Measurements from ENCODE around the gene CRIP2.

CRIP2 gene

DNA sequence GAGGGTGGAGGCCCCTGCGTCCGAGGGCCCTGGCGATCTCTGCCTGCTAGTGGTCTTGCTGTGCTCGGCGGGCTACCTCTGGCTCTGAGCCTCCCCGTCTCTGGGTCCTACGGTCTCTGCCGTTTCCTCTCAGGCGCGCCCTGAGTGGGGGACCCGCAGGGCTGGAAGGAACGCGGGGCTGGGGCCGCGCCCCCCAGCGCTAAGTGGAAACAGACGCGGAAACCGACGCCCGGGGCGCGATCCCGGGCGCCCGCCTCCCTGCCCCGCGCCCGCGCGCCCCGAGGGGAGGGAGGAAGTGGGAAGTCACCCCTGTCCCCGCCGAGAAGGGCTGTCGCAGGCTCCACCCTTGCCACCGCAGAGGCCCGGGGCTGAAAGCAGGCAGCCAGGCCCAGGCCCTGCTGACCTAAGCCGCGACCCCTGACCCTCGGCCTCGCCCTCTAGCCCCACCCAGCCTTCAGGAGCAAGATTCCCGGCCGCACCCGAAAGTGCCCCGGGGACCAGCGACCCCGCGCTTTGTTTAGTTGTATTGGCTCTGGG lies 12.9 kb downstream of the CRIP2 start:
- Histone ChIP-seq H3K4me2 (ENCODE audit: low read length) (peak overlapping the region; percentile 82), H2AFZ (ENCODE audit: low read length) (no peak overlapping the region), H3K27me3 (ENCODE audit: insufficient read depth, low read length) (peaks cover 19% of the 10 kb centered on the region), H3F3A (ENCODE audit: insufficient read depth, low read length) (no peaks in the 10 kb centered on the region), H3K9me3 (ENCODE audit: low read length) (no peaks in the 10 kb centered on the region), H4K20me1 (ENCODE audit: insufficient read depth, low read length) (no peaks in the 10 kb centered on the region), H3K9me2 (ENCODE audit: low read depth, low read length) (no peaks in the 10 kb centered on the region), H3K9ac (ENCODE audit: low read length) (peak overlapping the region; percentile 61), H3K79me2 (ENCODE audit: insufficient read depth, low read length) (no peaks in the 10 kb centered on the region), H3K36me3 (ENCODE audit: insufficient read depth, low read length) (no peaks in the 10 kb centered on the region), H3K27ac (ENCODE audit: low read depth, low read length, poor library complexity, severe bottlenecking) (no peak overlapping the region), H3K4me1 (ENCODE audit: insufficient read depth, low read length, severe bottlenecking) (peaks cover 41% of the 10 kb centered on the region), H3K4me3 (ENCODE audit: low read depth, low read length, poor library complexity, severe bottlenecking) (peak overlapping the region; percentile 59)
- TF ChIP-seq, protein P1, sequence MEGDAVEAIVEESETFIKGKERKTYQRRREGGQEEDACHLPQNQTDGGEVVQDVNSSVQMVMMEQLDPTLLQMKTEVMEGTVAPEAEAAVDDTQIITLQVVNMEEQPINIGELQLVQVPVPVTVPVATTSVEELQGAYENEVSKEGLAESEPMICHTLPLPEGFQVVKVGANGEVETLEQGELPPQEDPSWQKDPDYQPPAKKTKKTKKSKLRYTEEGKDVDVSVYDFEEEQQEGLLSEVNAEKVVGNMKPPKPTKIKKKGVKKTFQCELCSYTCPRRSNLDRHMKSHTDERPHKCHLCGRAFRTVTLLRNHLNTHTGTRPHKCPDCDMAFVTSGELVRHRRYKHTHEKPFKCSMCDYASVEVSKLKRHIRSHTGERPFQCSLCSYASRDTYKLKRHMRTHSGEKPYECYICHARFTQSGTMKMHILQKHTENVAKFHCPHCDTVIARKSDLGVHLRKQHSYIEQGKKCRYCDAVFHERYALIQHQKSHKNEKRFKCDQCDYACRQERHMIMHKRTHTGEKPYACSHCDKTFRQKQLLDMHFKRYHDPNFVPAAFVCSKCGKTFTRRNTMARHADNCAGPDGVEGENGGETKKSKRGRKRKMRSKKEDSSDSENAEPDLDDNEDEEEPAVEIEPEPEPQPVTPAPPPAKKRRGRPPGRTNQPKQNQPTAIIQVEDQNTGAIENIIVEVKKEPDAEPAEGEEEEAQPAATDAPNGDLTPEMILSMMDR (IDR thresholded peaks at IDR 0.05; ENCODE audit: low read length), result no peak
- no peak for TF ChIP-seq EZH2 (IDR thresholded peaks at IDR 0.05; ENCODE audit: borderline replicate concordance, low read length)

GRCh38 chr14:105487986-105488777 lies 13.6 kb downstream of the CRIP2 start:
- no peaks in the 10 kb centered on the region for H3F3A ChIP-seq (ENCODE audit: insufficient read depth, low read length)
- peaks cover 15% of the 10 kb centered on the region for H3K27me3 ChIP-seq (ENCODE audit: insufficient read depth, low read length)
- no peaks in the 10 kb centered on the region for H3K36me3 ChIP-seq (ENCODE audit: insufficient read depth, low read length)
- no peaks in the 10 kb centered on the region for H3K9me2 ChIP-seq (ENCODE audit: low read depth, low read length)
- H3K4me2 ChIP-seq (ENCODE audit: low read length), result peak overlapping the region; percentile 82
- H2AFZ ChIP-seq (ENCODE audit: low read length), result no peak overlapping the region
- H4K20me1 ChIP-seq (ENCODE audit: insufficient read depth, low read length), result no peaks in the 10 kb centered on the region
- TF ChIP-seq, protein P1 (IDR thresholded peaks at IDR 0.05; ENCODE audit: low read length), result no peak
- TF ChIP-seq EZH2 (IDR thresholded peaks at IDR 0.05; ENCODE audit: borderline replicate concordance, low read length), result no peak
- peak overlapping the region; percentile 61 for H3K9ac ChIP-seq (ENCODE audit: low read length)
- peak overlapping the region; percentile 59 for H3K4me3 ChIP-seq (ENCODE audit: low read depth, low read length, poor library complexity, severe bottlenecking)
- H3K79me2 ChIP-seq (ENCODE audit: insufficient read depth, low read length), result no peaks in the 10 kb centered on the region
- no peaks in the 10 kb centered on the region for H3K9me3 ChIP-seq (ENCODE audit: low read length)
- peaks cover 40% of the 10 kb centered on the region for H3K4me1 ChIP-seq (ENCODE audit: insufficient read depth, low read length, severe bottlenecking)
- no peak overlapping the region for H3K27ac ChIP-seq (ENCODE audit: low read depth, low read length, poor library complexity, severe bottlenecking)

DNA sequence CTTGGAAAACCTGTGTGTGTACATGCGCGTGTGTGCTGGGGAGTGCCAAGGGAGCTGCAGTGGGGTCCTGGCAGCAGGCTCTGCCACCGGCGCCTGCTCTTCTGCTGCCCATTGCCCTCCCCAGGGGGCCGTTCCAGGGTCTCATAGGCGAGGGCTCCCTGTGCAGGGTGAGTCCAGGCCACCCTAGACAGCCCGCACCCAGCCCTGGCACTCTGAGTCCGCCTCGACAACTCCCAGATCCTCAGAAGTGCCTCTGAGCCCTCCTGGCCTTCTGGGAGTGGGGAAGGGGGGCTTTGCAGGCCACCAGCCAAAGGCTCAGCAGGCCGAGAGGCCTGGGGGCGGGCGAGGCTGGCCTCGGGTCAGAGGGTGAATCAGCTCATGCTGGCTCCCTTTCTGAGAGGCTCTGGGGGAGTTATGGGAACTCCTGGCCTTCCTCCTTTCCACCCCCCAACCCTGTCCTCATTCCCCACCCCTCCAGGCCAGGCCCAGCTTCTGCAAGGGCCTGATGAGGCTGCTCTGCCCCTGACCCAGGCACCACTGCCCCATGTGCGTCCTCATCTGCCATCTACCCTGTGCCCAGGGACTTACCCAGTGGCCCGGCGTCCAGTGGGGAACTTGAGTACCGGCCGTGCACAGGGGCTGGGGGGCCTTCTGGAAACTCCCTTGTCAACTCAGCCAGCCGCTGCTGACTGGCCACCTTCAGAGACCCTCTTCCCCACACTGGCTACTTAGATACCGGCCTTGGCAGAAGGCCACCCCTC lies 14.3 kb downstream of the CRIP2 start:
- Histone ChIP-seq H2AFZ (ENCODE audit: low read length) (no peak overlapping the region), H3K9me2 (ENCODE audit: low read depth, low read length) (no peaks in the 10 kb centered on the region), H3K9ac (ENCODE audit: low read length) (peak overlapping the region; percentile 77; the same call in 1 of the 2 replicates), H3K27me3 (ENCODE audit: insufficient read depth, low read length) (peaks cover 14% of the 10 kb centered on the region), H3K4me3 (ENCODE audit: low read depth, low read length, poor library complexity, severe bottlenecking) (peak overlapping the region; percentile 72), H3K4me2 (ENCODE audit: low read length) (peak overlapping the region; percentile 80), H3K79me2 (ENCODE audit: insufficient read depth, low read length) (no peaks in the 10 kb centered on the region), H3K27ac (ENCODE audit: low read depth, low read length, poor library complexity, severe bottlenecking) (no peak overlapping the region), H3K4me1 (ENCODE audit: insufficient read depth, low read length, severe bottlenecking) (peaks cover 40% of the 10 kb centered on the region), H3K9me3 (ENCODE audit: low read length) (no peaks in the 10 kb centered on the region), H3F3A (ENCODE audit: insufficient read depth, low read length) (no peaks in the 10 kb centered on the region), H3K36me3 (ENCODE audit: insufficient read depth, low read length) (no peaks in the 10 kb centered on the region; the same call in 1 of the 2 replicates), H4K20me1 (ENCODE audit: insufficient read depth, low read length) (no peaks in the 10 kb centered on the region)
- TF ChIP-seq, protein P1 (IDR thresholded peaks at IDR 0.05; ENCODE audit: low read length), result no peak
- TF ChIP-seq EZH2 (IDR thresholded peaks at IDR 0.05; ENCODE audit: borderline replicate concordance, low read length), result no peak
